Measurements from ENCODE around the gene CDC16.

Gene CDC16

GRCh38 chr13:114203536-114203935 lies 31.2 kb upstream of the CDC16 start:
- ChIA-PET CTCF (no interaction called here), POLR2A (no interaction called here)
- Histone ChIP-seq H3K4me3 (ENCODE audit: low read depth, low read length) (no peak overlapping the region), H3K27ac (ENCODE audit: extremely low read depth, low read depth, low read length) (no peak overlapping the region), H3K9me3 (ENCODE audit: control insufficient read depth, insufficient read depth, low read depth, low read length) (no peaks in the 10 kb centered on the region), H3K36me3 (ENCODE audit: control insufficient read depth in 2 of 2, insufficient read depth in 1 of 2, low read length in 2 of 2) (no peaks in the 10 kb centered on the region), H3K4me1 (ENCODE audit: control insufficient read depth, insufficient read depth, low read length) (no peaks in the 10 kb centered on the region)
- no peak for TF ChIP-seq ZSCAN18 (tag by site-specific recombination; IDR thresholded peaks at IDR 0.05)

DNA sequence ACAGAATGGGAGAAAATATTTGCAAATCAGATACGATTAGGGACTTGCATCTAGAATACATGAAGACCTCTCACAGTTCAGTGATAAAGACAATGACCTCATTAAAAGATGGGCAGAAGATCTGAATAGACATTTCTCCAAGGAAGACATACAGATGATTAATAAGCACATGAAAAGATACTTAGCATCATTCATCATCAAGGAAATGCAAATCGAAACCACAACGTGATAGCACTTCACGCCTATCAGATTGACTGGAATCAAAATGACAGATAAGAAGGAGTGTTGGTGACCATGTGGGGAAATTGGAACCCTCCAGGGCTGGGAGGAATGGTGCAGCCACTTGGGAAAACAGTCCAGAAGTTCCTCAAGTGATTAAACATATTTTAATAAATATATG lies 29.8 kb upstream of the CDC16 start:
- Histone ChIP-seq H3K36me3 (ENCODE audit: control insufficient read depth in 2 of 2, insufficient read depth in 1 of 2, low read length in 2 of 2) (no peaks in the 10 kb centered on the region), H3K9me3 (ENCODE audit: control insufficient read depth, insufficient read depth, low read depth, low read length) (no peaks in the 10 kb centered on the region), H3K4me3 (ENCODE audit: low read depth, low read length) (no peak overlapping the region), H3K27ac (ENCODE audit: extremely low read depth, low read depth, low read length) (no peak overlapping the region), H3K4me1 (ENCODE audit: control insufficient read depth, insufficient read depth, low read length) (no peaks in the 10 kb centered on the region)
- POLR2A ChIA-PET: no interaction called here
- TF ChIP-seq ELK4 (IDR thresholded peaks at IDR 0.05; ENCODE audit: borderline replicate concordance, low read depth, low read length) (no peak), ZNF776 (tag by site-specific recombination; IDR thresholded peaks at IDR 0.05; ENCODE audit: borderline replicate concordance) (no peak), ZNF112 (tag by site-specific recombination; IDR thresholded peaks at IDR 0.05) (no peak), ZNF366 (tag by site-specific recombination; conservative IDR thresholded peaks at IDR 0.05) (no peak)
- CTCF ChIA-PET: no interaction called here

- Histone ChIP-seq H3K36me3 (ENCODE audit: control insufficient read depth in 2 of 2, insufficient read depth in 1 of 2, low read length in 2 of 2) (no peaks in the 10 kb centered on the region), H3K9me3 (ENCODE audit: control insufficient read depth, insufficient read depth, low read depth, low read length) (no peaks in the 10 kb centered on the region), H3K4me3 (ENCODE audit: low read depth, low read length) (no peak overlapping the region), H3K4me1 (ENCODE audit: control insufficient read depth, insufficient read depth, low read length) (no peaks in the 10 kb centered on the region), H3K27ac (ENCODE audit: extremely low read depth, low read depth, low read length) (no peak overlapping the region)
- POLR2A ChIA-PET: no interaction called here
- TF ChIP-seq HOXC10 (CRISPR knock-in tag; IDR thresholded peaks at IDR 0.05) (no peak), ZNF394 (tag by site-specific recombination; IDR thresholded peaks at IDR 0.05; ENCODE audit: borderline replicate concordance) (no peak), ATF2 (tag by site-specific recombination; IDR thresholded peaks at IDR 0.05; ENCODE audit: low read depth) (0 out of 2 replicates have a peak, but pooled peaks have one; percentile 17), ZNF37A (tag by site-specific recombination; IDR thresholded peaks at IDR 0.05) (no peak)
- CTCF ChIA-PET: no interaction called here
These were observed 26.6 kb upstream of the CDC16 start for GRCh38 chr13:114208134-114208533.

- Histone ChIP-seq H3K36me3 (ENCODE audit: control insufficient read depth in 2 of 2, insufficient read depth in 1 of 2, low read length in 2 of 2) (no peaks in the 10 kb centered on the region), H3K4me1 (ENCODE audit: control insufficient read depth, insufficient read depth, low read length) (no peaks in the 10 kb centered on the region), H3K27ac (ENCODE audit: extremely low read depth, low read depth, low read length) (no peak overlapping the region), H3K9me3 (ENCODE audit: control insufficient read depth, insufficient read depth, low read depth, low read length) (no peaks in the 10 kb centered on the region), H3K4me3 (ENCODE audit: low read depth, low read length) (no peak overlapping the region)
- POLR2A ChIA-PET: no interaction called here
- CTCF ChIA-PET: interaction anchor here (1.1 kb wide), 1 partner anchor 15 kb away, joined by 5 read pairs; no protein-coding TSS in a partner anchor
- TF ChIP-seq ZNF362 (tag by site-specific recombination; IDR thresholded peaks at IDR 0.05): no peak
- no peak for TF ChIP-seq MZF1 (tag by site-specific recombination; IDR thresholded peaks at IDR 0.05; ENCODE audit: borderline replicate concordance)
- no peak for TF ChIP-seq ZXDB (tag by site-specific recombination; IDR thresholded peaks at IDR 0.05)
- TF ChIP-seq ZNF19 (tag by site-specific recombination; IDR thresholded peaks at IDR 0.05; ENCODE audit: low read depth): no peak
- TF ChIP-seq ZNF138 (tag by site-specific recombination; IDR thresholded peaks at IDR 0.05; ENCODE audit: borderline replicate concordance): no peak
- TF ChIP-seq ZNF354C (tag by site-specific recombination; IDR thresholded peaks at IDR 0.05; ENCODE audit: borderline replicate concordance, low read depth): no peak
- TF ChIP-seq ZNF174 (tag by site-specific recombination; IDR thresholded peaks at IDR 0.05): no peak
- no peak for TF ChIP-seq ZSCAN18 (tag by site-specific recombination; IDR thresholded peaks at IDR 0.05)
- no peak for TF ChIP-seq SCRT2 (tag by site-specific recombination; IDR thresholded peaks at IDR 0.05)
- TF ChIP-seq ZNF704 (tag by site-specific recombination; IDR thresholded peaks at IDR 0.05): no peak
- no peak for TF ChIP-seq ZBTB21 (tag by site-specific recombination; IDR thresholded peaks at IDR 0.05)
These were observed 23.1 kb upstream of the CDC16 start for GRCh38 chr13:114211446-114212157.
